K562 (cell line): ENCODE data around the gene AGAP3. TPM values are rescaled to one million over a fixed set of nuclear protein-coding genes. Genes with fewer than 3 reads are reported as not detected.

Experiments used
- ARID1B ChIP-seq: fragments of 450-650 bp; IDR thresholded peaks from 2 replicates; pipeline ENCODE4 v1.6.1; 2016; ENCODE audit warnings: antibody characterized with exemption, mild to moderate bottlenecking, inconsistent platforms
- CBFA2T2 ChIP-seq: fragments of 450-650 bp; conservative IDR thresholded peaks from 2 replicates; pipeline ENCODE4 v1.6.1; 2017; ENCODE audit warnings: mild to moderate bottlenecking
- ETV5 ChIP-seq: sonication (generic); formaldehyde crosslinking; IDR thresholded peaks from 2 replicates; pipeline ENCODE4 v1.4.0; 2020; ENCODE audit warnings: low read depth, mild to moderate bottlenecking, missing genetic modification reagents
- HMG20A ChIP-seq: fragments of 450-650 bp; formaldehyde crosslinking; conservative IDR thresholded peaks from 2 replicates; pipeline ENCODE4 v1.4.0; 2020; ENCODE audit warnings: mild to moderate bottlenecking, mixed read lengths
- JUN ChIP-seq, 2 experiments: sonication (generic) in 1 of 2; formaldehyde crosslinking in 1 of 2; IDR thresholded peaks; 2 replicates each; pipeline versions ENCODE4 v1.6.1 to v1.8.0; 2012 to 2022; ENCODE audit warnings: borderline replicate concordance in 2 of 2, mild to moderate bottlenecking in 2 of 2, improper control_type of control experiment in 1 of 2, low read depth in 1 of 2, low read length in 1 of 2, missing genetic modification reagents in 1 of 2
- SMARCA4 ChIP-seq: fragments of 450-650 bp; IDR thresholded peaks from 2 replicates; pipeline ENCODE4 v1.6.1; 2016
- SP1 ChIP-seq: sonication (generic); formaldehyde crosslinking; IDR thresholded peaks from 2 replicates; pipeline ENCODE4 v1.8.1; 2022; ENCODE audit warnings: mild to moderate bottlenecking, missing genetic modification reagents
- TRIM28 ChIP-seq: fragments of 450-650 bp; IDR thresholded peaks from 2 replicates; pipeline ENCODE4 v1.6.1; 2017
- ZEB2 ChIP-seq: fragments of 450-650 bp; IDR thresholded peaks from 2 replicates; pipeline ENCODE4 v1.6.1; 2016
- ZNF239 ChIP-seq: fragments of 250-450 bp; sonication (Bioruptor Pico); IDR thresholded peaks from 2 replicates; pipeline ENCODE4 v1.4.0; 2020; ENCODE audit warnings: mild to moderate bottlenecking
- ZNF263 ChIP-seq: sonication (generic); formaldehyde crosslinking; IDR thresholded peaks from 2 replicates; pipeline ENCODE4 v1.8.0; 2022; ENCODE audit warnings: mild to moderate bottlenecking, missing genetic modification reagents, borderline replicate concordance
- ZSCAN29 ChIP-seq: fragments of 450-650 bp; IDR thresholded peaks from 2 replicates; pipeline ENCODE4 v1.6.1; 2017
- polyA plus RNA-seq, 8 experiments: library from polyadenylated mRNA; depleted of rRNA in 4 of 8; stranded (reverse) in 5 of 8; unstranded in 3 of 8; fragments of >200 nt; fragmentation: Nextera tagmentation in 2 of 8; fragmentation: Illumina TruSeq in 1 of 8; extraction: Ambion mirVana in 2 of 8; extraction: Trizol in 1 of 8; gene quantifications; 2 replicates each; pipeline versions ENCODE4 v1.2.1 to v1.2.3, GENCODE V29; 2011 to 2014; ENCODE audit warnings: inconsistent platforms in 1 of 8, missing spikeins in 1 of 8
- total RNA-seq, 7 experiments: library from RNA; depleted of rRNA in 6 of 7; stranded (reverse); fragments of >200 nt in 6 of 7; fragmentation: Illumina TruSeq in 2 of 7; extraction: Trizol in 2 of 7; gene quantifications; 2 replicates each; pipeline versions ENCODE4 v1.2.1 to v1.2.3, GENCODE V29; 2011 to 2021; ENCODE audit warnings: low replicate concordance in 1 of 7
- TF ChIP-seq, protein P1 (sequence below): fragments of 250-450 bp; sonication (Bioruptor Pico); IDR thresholded peaks from 2 replicates; pipeline ENCODE4 v1.8.0; 2021; ENCODE audit warnings: moderate library complexity, mild to moderate bottlenecking, inconsistent platforms
- TF ChIP-seq, protein P2 (sequence below): sonication (generic); formaldehyde crosslinking; IDR thresholded peaks from 2 replicates; pipeline ENCODE4 v1.8.1; 2023; ENCODE audit warnings: mild to moderate bottlenecking, missing genetic modification reagents
- TF ChIP-seq, protein P3 (sequence below), 2 experiments: IDR thresholded peaks; 2 replicates each; pipeline ENCODE4 v1.6.1; 2012; ENCODE audit warnings: improper control_type of control experiment in 2 of 2, low read depth in 2 of 2, low read length in 2 of 2, borderline replicate concordance in 1 of 2

Gene AGAP3
- total and polyA plus RNA-seq, 9 of the 15 experiments (the other 6 are each of a cell fraction or from before 2014, with no cell fraction given), result 3.4 to 208 (median 62.2) TPM

DNA sequence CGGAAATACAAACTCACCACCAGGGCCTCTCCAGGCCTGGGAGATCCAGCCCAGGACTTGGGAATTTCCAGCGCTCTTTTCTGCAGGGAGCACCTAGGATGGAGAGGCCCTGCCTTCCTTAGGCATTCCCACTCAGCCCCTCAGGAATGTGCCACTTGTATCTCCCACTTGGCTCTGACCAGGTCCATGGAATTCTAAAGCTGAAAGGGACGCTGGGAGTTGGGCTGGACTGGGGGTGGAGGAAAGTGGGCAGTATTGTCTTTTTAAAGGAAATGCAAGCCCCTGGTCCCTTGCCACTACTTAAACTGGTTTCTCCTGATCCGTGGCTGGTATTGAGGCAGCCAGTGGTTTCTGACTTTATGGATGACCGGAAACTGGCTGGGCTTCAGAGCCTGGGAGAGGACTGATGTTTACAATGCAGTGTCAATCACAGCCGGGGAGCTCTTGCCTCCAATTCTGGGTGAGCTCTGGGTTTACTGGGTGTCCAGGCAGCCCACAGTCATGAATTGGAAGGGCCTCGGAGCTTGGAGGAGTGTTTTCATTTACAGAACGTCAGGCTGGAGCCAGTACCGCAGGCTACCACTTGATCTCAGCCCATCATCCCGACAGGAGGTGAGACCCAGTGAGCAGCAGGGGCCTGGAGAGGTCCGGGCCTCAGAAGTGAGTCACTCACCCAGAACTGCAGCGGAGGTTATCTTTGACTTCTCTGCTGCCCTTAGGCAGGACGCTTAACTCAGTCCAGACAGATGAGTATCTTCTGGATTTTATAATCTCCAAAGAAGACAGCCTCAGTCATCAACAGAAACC, 27.3 kb downstream of the AGAP3 start (continued):
- TF ChIP-seq HMG20A (CRISPR knock-in tag) (no peak), TRIM28 (no peak), SP1 (CRISPR knock-in tag) (peak; percentile 16; the same call in 1 of the 2 replicates), ZSCAN29 (no peak), ZEB2 (no peak), CBFA2T2 (peak; percentile 50; the same call in 1 of the 2 replicates), JUN (IDR thresholded peaks at IDR 0.05; ENCODE audit: borderline replicate concordance, low read depth, low read length) (peak; percentile 67; the same call in 1 of the 2 replicates), JUN (CRISPR knock-in tag; IDR thresholded peaks at IDR 0.05; ENCODE audit: borderline replicate concordance) (no peak), ZNF263 (CRISPR knock-in tag) (no peak), SMARCA4 (peak; percentile 75), ZNF239 (CRISPR knock-in tag) (peak; percentile 96), ETV5 (CRISPR knock-in tag) (0 out of 2 replicates have a peak, but pooled peaks have one; percentile 40), ARID1B (peak; percentile 71)
- TF ChIP-seq, protein P1, sequence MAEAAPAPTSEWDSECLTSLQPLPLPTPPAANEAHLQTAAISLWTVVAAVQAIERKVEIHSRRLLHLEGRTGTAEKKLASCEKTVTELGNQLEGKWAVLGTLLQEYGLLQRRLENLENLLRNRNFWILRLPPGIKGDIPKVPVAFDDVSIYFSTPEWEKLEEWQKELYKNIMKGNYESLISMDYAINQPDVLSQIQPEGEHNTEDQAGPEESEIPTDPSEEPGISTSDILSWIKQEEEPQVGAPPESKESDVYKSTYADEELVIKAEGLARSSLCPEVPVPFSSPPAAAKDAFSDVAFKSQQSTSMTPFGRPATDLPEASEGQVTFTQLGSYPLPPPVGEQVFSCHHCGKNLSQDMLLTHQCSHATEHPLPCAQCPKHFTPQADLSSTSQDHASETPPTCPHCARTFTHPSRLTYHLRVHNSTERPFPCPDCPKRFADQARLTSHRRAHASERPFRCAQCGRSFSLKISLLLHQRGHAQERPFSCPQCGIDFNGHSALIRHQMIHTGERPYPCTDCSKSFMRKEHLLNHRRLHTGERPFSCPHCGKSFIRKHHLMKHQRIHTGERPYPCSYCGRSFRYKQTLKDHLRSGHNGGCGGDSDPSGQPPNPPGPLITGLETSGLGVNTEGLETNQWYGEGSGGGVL (CRISPR knock-in tag), result no peak
- TF ChIP-seq, protein P2, sequence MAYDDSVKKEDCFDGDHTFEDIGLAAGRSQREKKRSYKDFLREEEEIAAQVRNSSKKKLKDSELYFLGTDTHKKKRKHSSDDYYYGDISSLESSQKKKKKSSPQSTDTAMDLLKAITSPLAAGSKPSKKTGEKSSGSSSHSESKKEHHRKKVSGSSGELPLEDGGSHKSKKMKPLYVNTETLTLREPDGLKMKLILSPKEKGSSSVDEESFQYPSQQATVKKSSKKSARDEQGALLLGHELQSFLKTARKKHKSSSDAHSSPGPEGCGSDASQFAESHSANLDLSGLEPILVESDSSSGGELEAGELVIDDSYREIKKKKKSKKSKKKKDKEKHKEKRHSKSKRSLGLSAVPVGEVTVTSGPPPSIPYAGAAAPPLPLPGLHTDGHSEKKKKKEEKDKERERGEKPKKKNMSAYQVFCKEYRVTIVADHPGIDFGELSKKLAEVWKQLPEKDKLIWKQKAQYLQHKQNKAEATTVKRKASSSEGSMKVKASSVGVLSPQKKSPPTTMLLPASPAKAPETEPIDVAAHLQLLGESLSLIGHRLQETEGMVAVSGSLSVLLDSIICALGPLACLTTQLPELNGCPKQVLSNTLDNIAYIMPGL (CRISPR knock-in tag), result no peak
- TF ChIP-seq, protein P3, sequence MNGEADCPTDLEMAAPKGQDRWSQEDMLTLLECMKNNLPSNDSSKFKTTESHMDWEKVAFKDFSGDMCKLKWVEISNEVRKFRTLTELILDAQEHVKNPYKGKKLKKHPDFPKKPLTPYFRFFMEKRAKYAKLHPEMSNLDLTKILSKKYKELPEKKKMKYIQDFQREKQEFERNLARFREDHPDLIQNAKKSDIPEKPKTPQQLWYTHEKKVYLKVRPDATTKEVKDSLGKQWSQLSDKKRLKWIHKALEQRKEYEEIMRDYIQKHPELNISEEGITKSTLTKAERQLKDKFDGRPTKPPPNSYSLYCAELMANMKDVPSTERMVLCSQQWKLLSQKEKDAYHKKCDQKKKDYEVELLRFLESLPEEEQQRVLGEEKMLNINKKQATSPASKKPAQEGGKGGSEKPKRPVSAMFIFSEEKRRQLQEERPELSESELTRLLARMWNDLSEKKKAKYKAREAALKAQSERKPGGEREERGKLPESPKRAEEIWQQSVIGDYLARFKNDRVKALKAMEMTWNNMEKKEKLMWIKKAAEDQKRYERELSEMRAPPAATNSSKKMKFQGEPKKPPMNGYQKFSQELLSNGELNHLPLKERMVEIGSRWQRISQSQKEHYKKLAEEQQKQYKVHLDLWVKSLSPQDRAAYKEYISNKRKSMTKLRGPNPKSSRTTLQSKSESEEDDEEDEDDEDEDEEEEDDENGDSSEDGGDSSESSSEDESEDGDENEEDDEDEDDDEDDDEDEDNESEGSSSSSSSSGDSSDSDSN (IDR thresholded peaks at IDR 0.05; ENCODE audit: borderline replicate concordance in 1 of 2, low read depth in 2 of 2, low read length in 2 of 2), result peak; percentile 52 to 82; a peak in 3 of 4 replicates
